GM18517 (cell line): ENCODE measurements around the gene KIRREL2.
"Not testable (repeated sequence)": the region's sequence is repeated elsewhere in the genome, so short reads cannot be mapped to it uniquely, and the experiment has no call there.

ENCODE experiments used
- ATAC-seq: cut with Tn5 transposase; IDR thresholded peaks from one replicate; pipeline ENCODE4 v1.9.1; 2021; ENCODE audit warnings: mild to moderate bottlenecking, moderate library complexity; ENCODE audit not compliant: unreplicated experiment

The KIRREL2 gene

DNA sequence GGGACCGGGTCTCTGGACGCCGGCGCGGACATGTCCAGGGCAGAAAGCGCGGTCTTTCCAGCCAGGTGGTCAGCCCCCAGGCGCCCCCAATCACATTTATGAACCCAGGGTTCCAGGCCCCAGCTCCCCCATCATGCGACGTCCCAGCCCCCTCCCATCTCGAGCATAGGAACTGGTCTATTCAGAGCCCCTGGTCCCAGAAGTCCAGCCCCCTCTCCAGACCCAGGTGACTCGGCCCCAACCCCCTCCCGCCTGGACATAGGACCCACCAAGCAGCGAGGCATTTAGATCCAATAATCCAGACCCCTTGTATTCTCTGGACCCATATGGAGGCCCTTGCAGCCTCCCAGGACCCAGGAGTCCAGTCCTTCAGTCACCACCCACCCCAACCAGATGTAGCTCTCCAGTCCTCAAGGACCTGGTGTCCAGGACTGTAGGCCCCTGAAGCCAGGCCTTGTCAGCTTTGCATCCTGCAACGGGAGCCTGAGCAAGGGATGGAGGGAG, 12.2 kb downstream of the KIRREL2 start:
- no peak for ATAC-seq

DNA sequence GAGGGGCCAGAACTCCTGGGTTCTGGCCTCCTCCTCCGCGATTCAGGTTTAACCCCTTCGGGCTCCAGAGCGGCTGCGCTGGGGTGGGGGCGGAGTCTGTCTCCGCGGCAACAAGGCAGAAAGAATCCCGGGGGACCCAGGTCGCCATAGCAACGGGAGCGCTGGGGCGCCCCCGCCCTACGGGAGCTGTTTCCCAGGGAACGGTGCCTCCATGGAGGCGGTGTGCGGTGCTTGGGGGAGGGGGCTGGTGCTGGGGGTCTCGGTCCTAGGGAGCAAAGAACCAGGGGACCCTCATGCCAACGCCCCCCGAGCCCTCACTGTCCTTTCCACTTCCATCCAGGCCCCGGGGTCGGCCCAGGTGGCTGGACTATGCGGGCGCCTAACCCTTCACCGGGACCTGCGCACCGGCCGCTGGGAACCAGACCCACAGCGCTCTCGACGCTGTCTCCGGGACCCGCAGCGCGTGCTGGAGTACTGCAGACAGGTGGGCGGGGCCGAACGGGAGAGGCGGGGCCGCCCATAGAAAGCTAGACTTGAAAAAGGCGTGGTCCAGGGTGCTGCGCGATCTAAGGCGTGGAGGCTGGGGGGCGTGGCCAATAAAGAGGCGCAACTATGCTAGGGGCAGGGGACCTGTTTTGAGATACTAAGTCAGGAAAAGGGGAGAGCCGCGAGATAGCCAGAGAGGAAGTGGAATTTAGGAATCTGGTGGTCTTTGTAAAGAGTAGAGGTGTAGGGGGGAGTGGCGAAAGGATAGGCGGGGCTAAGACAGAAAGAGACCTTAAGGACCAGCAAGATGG, 12.8 kb downstream of the KIRREL2 start:
- peak; percentile 63 for ATAC-seq

DNA sequence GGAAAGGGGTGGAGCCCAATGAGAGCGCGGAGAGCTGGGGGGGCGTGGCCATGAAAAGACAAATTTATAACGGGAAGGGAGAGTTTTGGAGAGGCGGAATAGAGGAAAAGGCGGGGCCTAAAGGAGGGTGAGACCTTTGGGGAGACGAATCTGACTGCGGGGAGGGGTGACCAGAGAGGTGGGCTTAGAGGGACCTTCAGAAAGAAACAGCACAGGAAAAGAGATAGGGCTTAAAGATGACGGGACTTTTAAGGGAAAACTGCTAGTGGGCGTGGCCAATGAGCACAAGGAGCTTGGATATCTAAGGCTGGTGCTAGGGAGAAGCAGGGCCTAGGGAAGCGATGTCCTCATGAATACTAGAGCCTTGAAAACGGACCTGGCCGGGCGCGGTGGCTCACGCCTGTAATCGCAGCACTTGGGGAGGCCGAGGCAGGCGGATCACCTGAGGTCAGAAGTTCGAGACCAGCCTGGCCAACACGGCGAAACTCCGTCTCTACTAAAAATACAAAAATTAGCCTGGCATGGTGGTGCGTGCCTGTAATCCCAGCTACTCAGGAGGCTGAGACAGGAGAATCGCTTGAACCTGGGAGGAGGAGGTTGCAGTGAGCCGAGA, 13.5 kb downstream of the KIRREL2 start:
- ATAC-seq = not testable (repeated sequence)

DNA sequence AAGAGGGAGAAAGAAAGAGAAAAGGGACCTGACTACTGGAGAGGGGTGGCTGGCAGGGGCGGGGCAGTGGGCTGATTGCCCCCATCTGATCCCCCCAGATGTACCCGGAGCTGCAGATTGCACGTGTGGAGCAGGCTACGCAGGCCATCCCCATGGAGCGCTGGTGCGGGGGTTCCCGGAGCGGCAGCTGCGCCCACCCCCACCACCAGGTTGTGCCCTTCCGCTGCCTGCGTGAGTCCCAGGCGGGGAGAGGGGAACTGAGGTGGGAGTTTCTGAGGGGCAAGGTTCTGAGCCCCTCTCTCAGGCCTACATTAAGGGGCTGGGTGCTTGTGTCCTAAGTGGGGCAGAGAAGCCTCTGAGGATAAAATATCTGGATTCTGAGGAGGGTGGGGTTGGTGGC, 14.1 kb downstream of the KIRREL2 start:
- no peak for ATAC-seq

DNA sequence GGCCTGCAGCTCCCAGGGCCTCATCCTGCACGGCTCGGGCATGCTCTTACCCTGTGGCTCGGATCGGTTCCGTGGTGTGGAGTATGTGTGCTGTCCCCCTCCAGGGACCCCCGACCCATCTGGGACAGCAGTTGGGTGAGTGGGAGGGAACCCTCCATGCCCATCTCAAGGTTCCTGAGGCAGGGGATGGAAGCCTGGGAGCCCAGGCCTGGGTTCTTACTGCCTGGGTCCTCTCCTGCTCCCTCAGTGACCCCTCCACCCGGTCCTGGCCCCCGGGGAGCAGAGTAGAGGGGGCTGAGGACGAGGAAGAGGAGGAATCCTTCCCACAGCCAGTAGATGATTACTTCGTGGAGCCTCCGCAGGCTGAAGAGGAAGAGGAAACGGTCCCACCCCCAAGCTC, 14.9 kb downstream of the KIRREL2 start:
- ATAC-seq = no peak

DNA sequence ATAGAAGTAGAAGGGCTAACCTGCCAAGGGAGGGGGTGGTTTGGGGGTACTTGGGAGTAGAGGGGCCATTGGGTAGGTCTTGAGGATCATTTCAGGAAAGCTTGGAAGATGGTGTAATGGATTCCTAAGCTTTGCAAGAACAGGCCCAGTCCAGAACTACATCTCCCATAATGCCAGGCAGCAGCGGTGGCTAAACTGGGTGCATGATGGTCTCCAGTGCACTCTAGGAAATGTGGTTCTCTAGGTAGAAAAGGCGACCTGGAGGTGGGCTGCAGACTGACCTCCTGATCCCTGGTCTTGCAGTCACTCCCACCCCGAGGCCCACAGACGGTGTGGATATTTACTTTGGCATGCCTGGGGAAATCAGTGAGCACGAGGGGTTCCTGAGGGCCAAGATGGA, 15.5 kb downstream of the KIRREL2 start:
- ATAC-seq = no peak

DNA sequence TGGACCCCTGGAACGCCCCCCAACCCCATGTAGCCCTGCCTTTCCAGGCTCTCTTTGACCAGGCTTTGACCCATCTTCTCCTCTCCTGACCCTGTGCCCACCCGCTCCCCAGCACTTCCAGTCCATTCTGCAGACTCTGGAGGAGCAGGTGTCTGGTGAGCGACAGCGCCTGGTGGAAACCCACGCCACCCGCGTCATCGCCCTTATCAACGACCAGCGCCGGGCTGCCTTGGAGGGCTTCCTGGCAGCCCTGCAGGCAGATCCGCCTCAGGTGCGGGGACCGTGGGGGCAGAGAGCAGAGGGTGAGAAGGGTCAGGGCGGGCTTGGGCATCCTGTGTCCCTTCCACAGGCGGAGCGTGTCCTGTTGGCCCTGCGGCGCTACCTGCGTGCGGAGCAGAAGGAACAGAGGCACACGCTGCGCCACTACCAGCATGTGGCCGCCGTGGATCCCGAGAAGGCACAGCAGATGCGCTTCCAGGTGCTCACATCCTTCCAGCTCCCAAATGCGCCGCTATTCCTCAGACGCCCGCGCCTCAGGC, 17.8 kb downstream of the KIRREL2 start:
- no peak for ATAC-seq

DNA sequence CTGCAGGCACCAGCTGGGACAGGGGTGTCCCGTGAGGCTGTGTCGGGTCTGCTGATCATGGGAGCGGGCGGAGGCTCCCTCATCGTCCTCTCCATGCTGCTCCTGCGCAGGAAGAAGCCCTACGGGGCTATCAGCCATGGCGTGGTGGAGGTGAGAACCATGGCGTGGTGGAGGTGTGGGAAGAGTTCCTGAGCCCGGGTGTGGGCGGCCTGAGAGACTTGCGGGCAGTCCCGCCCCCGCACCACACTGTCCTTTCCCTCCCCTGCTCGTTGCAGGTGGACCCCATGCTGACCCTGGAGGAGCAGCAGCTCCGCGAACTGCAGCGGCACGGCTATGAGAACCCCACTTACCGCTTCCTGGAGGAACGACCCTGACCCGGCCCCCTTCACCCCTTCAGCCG, 22.4 kb downstream of the KIRREL2 start:
- no peak for ATAC-seq

DNA sequence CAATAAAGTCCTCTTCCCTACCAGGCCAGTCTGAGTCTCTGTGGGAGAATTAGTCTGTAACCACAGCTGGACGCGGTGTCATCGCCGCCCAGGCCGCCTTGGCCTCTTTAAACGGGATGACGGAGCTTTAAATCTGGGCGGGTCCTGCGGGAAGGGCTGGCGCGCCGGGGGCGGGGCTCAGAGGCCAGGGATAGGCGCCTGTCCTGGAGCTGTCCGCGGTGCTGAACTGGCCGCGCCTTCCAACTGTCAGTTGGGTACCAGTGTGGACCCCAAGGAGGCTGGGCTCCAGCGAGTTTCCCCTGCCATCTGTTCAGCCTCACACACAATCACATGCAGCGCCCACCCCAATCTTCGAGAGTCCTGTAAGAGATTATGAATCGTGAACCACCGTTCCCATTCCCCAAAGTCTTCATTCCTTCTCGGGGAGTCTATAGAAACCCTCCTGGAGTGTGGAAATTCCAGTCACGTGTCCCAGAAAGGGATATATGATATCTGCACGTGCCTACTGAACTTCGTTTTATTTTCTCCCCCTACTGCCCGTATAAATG, 23.1 kb downstream of the KIRREL2 start:
- ATAC-seq = no peak

DNA sequence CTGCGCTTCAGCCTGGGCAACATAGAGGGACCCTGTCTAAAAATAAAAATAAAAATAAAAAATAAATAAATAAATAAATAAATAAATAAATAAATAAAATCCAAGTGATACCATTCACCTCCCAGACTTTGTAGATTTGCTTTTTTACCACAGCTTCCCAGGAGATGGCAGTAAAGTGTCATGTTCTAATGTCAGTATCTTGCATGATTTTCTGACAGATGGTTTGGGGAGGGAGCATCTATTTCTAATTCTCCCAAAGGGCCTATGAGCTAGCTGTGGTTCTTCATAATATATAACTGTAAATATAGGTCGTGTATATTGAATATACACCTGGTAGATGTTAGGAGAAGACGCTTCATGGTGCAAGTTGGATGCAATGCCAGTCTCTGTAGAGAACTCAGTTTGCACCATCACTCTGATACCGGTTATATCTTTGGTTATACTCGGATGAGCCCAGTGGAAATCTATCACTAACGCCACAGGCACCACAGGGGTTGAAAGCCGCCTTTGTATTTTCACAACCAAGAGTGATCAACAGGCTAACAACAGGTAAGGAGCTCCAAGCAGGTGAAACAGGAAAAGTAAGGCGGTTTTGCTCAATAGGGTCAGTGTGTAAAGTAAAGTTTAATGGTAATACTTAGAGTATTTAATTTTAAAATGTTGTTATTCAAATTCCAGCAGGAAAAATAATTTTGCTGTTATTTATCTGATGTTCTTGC, 25.6 kb downstream of the KIRREL2 start:
- ATAC-seq = no peak

DNA sequence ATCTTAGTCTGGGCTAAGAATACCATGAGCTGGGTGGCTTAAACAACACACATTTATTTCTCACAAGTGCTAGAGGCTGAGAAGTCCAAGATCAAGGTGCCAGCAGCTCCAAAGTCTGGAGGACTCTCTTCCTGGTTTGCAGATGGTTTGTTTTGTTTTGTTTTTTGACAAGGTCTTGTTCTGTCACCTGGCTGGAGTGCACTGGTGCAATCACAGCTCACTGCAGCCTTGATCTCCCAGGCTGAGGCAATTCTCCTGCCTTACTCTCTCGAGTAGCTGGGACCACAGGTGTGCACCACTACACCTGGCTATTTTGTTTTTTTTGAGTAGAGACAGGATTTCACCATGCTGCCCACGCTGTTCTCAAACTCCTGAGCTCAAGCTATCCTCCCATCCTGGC, 27.2 kb downstream of the KIRREL2 start:
- no peak for ATAC-seq

DNA sequence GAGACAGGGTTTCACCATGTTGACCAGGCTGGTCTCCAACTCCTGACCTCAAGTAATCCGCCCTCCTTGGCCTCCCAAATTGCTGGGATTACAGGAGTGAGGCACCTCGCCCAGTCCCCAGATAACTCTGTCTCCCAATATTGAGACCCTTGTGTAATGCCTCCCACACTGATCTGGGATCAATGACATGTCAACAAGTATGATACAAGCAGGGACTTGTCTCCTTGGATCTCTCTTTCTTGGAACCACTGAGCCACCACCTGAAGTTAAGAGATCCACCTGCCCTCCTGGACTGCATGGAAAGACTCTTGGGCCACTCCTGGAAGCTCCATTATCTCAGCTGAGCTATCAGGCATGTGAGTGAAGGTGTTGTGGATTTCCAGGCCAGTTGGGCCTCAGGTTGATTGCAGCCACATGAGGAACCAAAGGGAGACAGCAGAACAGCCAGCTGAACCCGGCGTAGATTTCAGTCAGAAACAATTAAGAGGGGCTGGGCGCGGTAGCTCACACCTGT, 28.6 kb downstream of the KIRREL2 start:
- no peak for ATAC-seq

DNA sequence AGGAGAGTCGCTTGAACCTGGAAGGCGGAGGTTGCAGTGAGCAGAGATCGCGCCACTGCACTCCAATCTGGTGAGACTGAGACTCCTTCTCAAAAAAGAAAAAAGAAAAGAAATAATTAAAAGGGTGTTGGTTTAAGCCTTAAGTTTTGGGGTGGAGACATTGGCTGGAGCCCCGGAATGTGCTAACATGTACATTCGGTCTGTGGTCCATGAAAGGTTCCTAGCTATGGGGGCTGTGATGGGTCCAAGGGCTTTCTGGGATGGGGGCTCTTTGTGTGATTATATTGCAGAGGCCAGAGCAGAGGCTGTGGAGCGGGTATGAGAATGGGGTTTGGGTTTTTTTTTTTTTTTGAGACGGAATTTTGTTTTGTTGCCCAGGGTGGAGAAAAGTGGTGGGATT, 29.2 kb downstream of the KIRREL2 start:
- no peak for ATAC-seq

DNA sequence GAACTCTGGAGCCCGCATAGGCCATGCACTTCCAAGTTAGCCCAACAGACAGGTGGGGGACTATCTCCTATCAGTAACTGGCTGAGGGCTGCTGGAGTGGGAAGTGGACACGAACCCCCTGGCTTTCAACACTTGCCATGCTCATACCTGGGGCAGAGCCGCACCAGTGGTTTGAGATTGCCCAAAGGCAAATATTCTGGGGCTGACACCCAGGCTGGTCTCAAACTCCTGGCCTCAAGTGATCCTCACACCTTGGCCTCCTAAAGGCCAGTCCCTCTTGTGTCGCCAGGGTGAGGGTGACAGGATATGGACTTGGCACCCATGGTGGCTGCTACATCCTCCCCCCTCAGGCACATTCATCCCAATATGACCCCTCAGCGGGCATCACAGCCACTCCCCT, 30.5 kb downstream of the KIRREL2 start:
- ATAC-seq = no peak

DNA sequence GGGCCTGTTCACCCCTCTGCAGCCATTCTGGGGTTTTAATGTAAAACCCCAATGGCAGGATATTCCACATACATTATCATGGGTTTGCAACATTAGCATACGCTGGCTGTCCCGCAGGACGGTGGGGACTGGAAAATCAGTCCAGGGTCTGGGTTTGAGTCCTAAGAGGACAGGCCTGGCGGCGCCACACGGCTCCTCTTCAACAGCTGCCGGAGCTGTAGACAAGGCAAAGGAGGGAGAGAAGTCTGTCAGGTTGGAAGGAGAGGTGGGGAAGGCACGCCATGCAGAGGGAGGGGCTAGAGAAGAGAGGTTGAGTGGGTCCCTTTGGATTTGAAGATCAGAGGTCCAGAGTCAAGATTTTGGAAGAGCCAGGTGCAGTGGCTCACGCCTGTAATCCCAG, 31.7 kb downstream of the KIRREL2 start:
- no peak for ATAC-seq

DNA sequence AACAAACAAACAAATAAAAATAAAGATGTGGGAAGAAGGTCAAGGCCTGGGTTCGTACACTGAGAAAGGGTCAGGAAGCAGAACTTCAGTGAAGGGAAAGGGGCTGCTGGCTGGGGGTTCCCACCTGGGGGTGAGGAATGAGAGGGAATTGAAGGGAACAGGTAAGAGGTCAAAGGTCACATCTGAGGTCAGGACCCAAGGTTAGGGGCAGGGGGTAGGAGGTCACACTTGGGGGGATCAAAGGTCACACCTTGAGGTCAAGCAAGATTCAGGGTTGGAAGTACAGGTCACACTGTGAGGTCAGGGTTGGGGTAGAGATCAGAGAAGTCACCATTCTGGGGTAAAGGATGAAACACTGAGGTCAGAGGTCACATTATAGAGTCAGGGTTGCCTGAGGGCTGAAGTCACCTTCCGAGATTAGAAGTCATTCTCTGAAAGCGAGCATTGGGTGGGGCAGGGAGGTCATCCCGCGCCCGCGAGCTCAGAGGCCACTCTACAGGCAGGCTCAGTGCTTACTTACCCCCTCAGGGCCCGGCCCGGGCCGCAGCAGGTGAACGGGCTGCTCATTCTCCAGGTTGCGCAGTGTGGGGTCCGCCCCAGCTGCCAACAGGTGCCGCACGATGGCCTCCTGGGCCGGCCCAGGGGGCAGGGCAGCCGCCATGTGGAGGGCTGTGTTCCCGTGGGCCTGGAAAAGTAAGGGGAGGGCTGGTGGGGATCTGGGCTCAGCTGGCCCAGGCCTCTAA, 32.8 kb downstream of the KIRREL2 start:
- no peak for ATAC-seq

DNA sequence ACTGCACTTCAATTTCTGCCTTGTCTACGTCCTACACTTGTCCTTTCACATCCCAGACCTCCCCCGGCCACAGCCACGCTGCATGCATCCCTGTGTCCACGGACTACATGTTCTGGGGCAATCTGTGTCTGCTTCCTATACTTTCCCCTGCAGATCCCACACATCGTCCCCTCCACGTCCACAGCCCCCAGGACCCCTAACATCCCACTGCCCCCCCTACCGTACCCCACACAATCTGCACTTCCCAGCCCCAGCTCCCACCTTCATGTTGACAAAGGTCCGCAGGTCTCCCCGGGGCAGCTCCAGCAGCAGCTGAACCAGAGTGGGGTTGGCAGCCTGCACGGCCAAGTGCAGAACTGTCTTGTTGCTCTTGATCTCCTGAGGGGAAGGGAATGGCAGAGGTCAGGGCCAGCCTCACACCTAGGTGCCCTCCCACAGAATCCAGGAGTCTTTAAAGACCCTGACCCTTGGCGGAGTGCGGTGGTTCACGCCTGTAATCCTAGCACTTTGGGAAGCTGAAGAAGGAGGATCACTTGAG, 33.5 kb downstream of the KIRREL2 start:
- ATAC-seq = no peak

DNA sequence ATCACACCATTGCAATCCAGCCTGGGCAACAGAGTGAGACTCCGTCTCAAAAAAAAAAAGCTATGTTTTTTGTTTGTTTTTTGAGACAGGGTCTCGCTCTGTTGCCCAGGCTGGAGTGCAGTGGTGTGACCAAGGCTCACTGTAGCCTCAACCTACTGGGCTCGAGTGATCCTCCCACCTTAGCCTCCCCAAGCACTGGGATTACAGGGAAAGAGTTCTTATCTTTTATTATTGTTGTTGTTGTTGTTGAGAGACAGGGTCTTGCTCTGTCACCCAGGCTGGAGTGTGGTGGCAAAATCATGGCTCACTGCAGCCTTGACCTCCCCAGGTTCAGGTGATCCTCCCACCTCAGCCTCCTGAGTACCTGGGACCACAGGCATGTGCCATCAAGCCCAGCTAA, 35.1 kb downstream of the KIRREL2 start:
- not testable (repeated sequence) for ATAC-seq

DNA sequence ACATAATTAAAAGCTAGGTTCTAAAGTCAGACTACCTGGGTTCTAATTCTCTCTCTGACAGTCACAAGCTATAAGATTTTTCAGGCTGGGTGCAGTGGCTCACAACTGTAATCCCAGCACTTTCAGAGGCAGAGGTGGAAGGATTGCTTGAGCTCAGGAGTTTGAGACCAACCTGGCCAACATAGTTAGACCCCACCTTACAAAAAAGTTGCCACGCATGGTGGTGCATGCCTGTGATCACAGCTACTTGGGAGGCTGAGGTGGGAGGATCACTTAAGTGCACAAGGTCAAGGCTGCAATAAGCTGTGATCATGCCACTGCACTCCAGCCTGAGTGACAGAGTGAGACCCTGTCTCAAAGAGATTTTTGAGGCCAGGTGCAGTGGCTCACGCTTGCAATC, 37.6 kb downstream of the KIRREL2 start:
- ATAC-seq = no peak
